Ectodermal cell (in vitro differentiated cells): Measurements from ENCODE around the gene TEX9. TPM values are rescaled to one million over a fixed set of nuclear protein-coding genes. Genes with fewer than 3 reads are reported as not detected.
"Not testable (repeated sequence)": the region's sequence is repeated elsewhere in the genome, so short reads cannot be mapped to it uniquely, and the experiment has no call there.

Experiments used
- H3K27ac ChIP-seq: 2 replicates; pipeline ENCODE4 v1.7.0; 2013; ENCODE audit warnings: mild to moderate bottlenecking, low read depth, low read length; ENCODE audit not compliant: insufficient read depth, poor library complexity, severe bottlenecking
- H3K27me3 ChIP-seq: 2 replicates; pipeline ENCODE4 v1.7.0; 2013; ENCODE audit warnings: mild to moderate bottlenecking, low read length; ENCODE audit not compliant: insufficient read depth, control insufficient read depth, poor library complexity, severe bottlenecking
- H3K36me3 ChIP-seq: one replicate; pipeline ENCODE4 v1.7.0; 2013; ENCODE audit warnings: low read length; ENCODE audit not compliant: control insufficient read depth, insufficient read depth
- H3K4me1 ChIP-seq: one replicate; pipeline ENCODE4 v1.7.0; 2013; ENCODE audit warnings: low read length; ENCODE audit not compliant: control insufficient read depth, insufficient read depth
- H3K4me3 ChIP-seq: 2 replicates; pipeline ENCODE4 v1.7.0; 2013; ENCODE audit warnings: low read depth, low read length, control low read depth; ENCODE audit not compliant: insufficient read depth
- H3K9me3 ChIP-seq: 2 replicates; pipeline ENCODE4 v1.7.0; 2013; ENCODE audit warnings: mild to moderate bottlenecking, low read length, moderate library complexity; ENCODE audit not compliant: control insufficient read depth
- WGBS, 2 experiments: methylation state at CpG; one replicate each; pipeline ENCODE4 v1.1.7; 2013; ENCODE audit warnings: missing lambda C conversion rate in 2 of 2; 5-methylcytosine and 5-hydroxymethylcytosine counted together
- polyA plus RNA-seq, 4 experiments: library from polyadenylated mRNA; stranded (reverse); fragments of 50-300 nt; gene quantifications; one replicate each; pipeline ENCODE4 v1.2.3, GENCODE V29; 2013

Gene TEX9
- polyA plus RNA-seq (2013, experiment 1 of 4) = 5.2 TPM
- 7.0 TPM for polyA plus RNA-seq (2013, experiment 2 of 4)
- 5.4 TPM for polyA plus RNA-seq (2013, experiment 3 of 4)
- 6.4 TPM for polyA plus RNA-seq (2013, experiment 4 of 4)

DNA sequence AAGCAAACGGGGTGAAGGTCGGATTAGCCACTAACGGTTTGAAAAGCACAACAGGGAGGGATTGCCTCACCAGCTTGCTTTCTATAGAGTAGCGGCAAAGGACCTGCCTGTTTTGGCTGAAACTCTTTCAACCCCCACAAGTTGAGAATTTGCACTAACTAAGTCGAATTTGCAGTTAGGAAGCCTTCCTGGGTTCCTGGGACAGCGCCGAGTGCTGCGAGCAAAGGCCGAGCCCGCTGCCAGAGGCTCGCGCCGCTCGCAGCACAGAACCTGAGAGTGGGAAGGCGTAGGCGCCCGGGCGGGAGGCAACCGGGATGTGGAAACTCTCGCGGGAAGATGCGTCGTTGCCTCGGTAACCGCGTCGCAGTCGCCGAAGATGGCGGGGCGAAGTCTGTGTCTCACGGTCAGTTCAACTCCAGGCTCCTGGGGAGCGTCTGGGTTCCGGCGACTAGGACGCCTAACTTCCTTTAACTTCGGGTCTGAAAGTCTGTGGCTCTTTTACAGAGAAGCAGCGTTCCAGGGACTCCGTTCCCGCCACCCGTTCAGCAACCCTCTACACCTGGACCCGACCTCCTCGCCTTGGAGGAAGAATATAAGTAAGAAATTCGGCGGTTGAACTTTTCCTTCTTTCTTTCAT, at the start of gene TEX9:
TSS of gene TEX9 (plus strand) at position 352 of the 637 bp plus-strand sequence. CDS start at position 377, 25 bp downstream.
- WGBS, 2 experiments = 0 to 1% methylated on average over 45 of the region's 45 CpGs
- no peak within 1 kb of the TSS for H3K27ac ChIP-seq

GRCh38 chr15:56316561-56316960, 48.7 kb upstream of the TEX9 start:
- not testable (repeated sequence) for H3K27me3 ChIP-seq, H3K4me1 ChIP-seq, H3K9me3 ChIP-seq, H3K4me3 ChIP-seq, H3K27ac ChIP-seq, H3K36me3 ChIP-seq
- 76 to 82% methylated on average over 17 to 18 of the region's 18 CpGs for WGBS, 2 experiments

More for the DNA sequence above, at the start of gene TEX9:
- peaks cover 10% of the 10 kb centered on the region for H3K27me3 ChIP-seq
- peak within 1 kb of the TSS; percentile 70 for H3K4me3 ChIP-seq
- no peaks in the 10 kb centered on the region for H3K36me3 ChIP-seq
- no peaks in the 10 kb centered on the region for H3K9me3 ChIP-seq
- no peaks in the 10 kb centered on the region for H3K4me1 ChIP-seq

- no peaks in the 10 kb centered on the region for H3K27me3 ChIP-seq
- H3K36me3 ChIP-seq = no peaks in the 10 kb centered on the region
- no peak overlapping the region for H3K4me3 ChIP-seq
- peaks cover 3% of the 10 kb centered on the region for H3K9me3 ChIP-seq
- H3K4me1 ChIP-seq = no peaks in the 10 kb centered on the region
- no peak overlapping the region for H3K27ac ChIP-seq
These were observed 44.9 kb upstream of the TEX9 start for GRCh38 chr15:56320316-56320715.

GRCh38 chr15:56320861-56321260, 44.4 kb upstream of the TEX9 start:
- H3K4me3 ChIP-seq = no peak overlapping the region
- no peak overlapping the region for H3K27ac ChIP-seq
- no peaks in the 10 kb centered on the region for H3K36me3 ChIP-seq
- H3K9me3 ChIP-seq = peaks cover 3% of the 10 kb centered on the region
- H3K4me1 ChIP-seq = no peaks in the 10 kb centered on the region
- WGBS, 2 experiments = 87 to 88% methylated on average over 3 of the region's 3 CpGs
- no peaks in the 10 kb centered on the region for H3K27me3 ChIP-seq

DNA sequence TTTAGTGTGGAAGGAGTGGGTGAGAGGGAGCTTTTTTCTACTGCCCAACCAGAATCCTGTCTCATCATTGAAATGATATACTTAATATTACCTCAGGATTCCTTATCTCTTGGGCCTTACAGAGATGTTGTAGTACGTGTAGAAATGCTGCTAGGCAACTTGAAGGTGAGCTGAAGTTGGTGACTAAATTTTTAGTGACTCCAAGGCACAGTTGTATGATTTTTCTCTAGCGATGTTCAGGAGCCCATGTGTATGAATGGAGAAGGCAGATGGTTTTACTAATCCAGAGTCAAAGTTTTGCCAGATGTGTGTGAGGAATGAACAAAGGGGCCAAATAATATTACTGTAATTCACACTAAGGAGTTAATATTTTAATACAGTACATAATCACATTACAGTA, 42.8 kb upstream of the TEX9 start:
- no peaks in the 10 kb centered on the region for H3K27me3 ChIP-seq
- no peaks in the 10 kb centered on the region for H3K4me1 ChIP-seq
- 91 to 92% methylated on average over 2 of the region's 2 CpGs for WGBS, 2 experiments
- H3K9me3 ChIP-seq = peaks cover 3% of the 10 kb centered on the region
- no peaks in the 10 kb centered on the region for H3K36me3 ChIP-seq
- no peak overlapping the region for H3K27ac ChIP-seq
- no peak overlapping the region for H3K4me3 ChIP-seq

DNA sequence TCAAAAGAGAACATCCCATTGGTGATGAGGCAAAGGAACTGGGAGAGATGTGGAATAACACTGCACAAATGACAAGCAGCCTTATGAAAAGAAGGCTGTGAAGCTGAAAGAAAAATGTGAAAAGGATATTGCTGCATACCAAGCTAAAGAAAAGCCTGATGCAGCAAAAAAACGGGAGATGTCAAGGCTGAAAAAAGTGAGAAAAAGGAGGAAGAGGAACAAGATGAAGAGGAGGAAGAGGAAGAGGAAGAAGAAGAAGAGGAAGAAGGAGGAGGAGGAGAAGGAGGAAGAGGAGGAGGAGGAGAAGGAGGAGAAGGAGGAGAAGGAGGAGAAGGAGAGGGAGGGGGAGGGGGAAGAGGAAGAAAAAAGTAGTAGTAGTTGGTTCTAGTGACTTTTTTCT, 41.8 kb upstream of the TEX9 start:
- no peaks in the 10 kb centered on the region for H3K4me1 ChIP-seq
- no peaks in the 10 kb centered on the region for H3K9me3 ChIP-seq
- no peak overlapping the region for H3K4me3 ChIP-seq
- 83 to 84% methylated on average over 1 of the region's 1 CpG for WGBS, 2 experiments
- no peaks in the 10 kb centered on the region for H3K36me3 ChIP-seq
- no peaks in the 10 kb centered on the region for H3K27me3 ChIP-seq
- H3K27ac ChIP-seq = no peak overlapping the region

- Histone ChIP-seq H3K27ac (no peak overlapping the region), H3K27me3 (no peaks in the 10 kb centered on the region), H3K9me3 (no peaks in the 10 kb centered on the region), H3K36me3 (no peaks in the 10 kb centered on the region), H3K4me1 (no peaks in the 10 kb centered on the region), H3K4me3 (no peak overlapping the region)
- 86 to 92% methylated on average over 3 of the region's 3 CpGs for WGBS, 2 experiments
These were observed 40.0 kb upstream of the TEX9 start for GRCh38 chr15:56325186-56325585.

DNA sequence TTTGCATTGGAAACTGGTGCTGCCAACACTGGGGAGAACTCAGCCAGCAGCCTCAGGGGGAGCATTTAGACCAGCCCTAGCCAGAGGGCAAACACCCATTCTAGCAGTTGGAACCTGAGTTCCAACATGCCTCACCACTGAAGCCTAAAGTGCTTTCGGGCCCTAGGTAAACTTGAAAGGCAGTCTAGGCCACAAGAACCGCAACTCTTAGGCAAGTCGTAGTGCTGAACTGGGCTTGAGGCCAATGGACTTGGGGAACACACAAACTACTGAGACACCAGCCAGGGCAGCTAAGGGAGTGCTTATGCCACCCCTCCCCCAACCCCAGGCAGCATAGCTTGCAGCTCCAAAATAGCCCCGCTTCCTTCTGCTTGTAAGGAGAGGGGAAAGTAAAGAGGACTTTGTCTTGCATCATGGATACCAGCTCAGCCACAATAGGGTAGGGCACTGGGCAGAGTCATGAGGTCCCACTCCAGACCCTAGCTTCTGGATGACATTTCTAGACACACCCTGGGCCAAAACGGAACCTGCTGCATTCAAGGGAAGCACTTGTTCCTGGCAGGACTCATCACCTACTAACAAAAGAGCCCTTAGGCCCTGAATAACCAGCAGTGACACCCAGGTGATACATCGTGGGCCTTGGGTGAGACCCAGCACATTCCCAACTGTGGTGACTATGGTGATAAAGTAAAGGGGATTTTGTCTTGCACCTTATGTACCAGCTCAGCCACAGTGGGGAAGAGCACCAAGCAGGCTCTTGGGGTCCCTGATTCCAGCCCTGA, 37.3 kb upstream of the TEX9 start:
- no peak overlapping the region for H3K4me3 ChIP-seq
- H3K9me3 ChIP-seq = peaks cover 2% of the 10 kb centered on the region
- H3K27me3 ChIP-seq = no peaks in the 10 kb centered on the region
- H3K27ac ChIP-seq = no peak overlapping the region
- no peaks in the 10 kb centered on the region for H3K36me3 ChIP-seq
- 91 to 93% methylated on average over 6 of the region's 6 CpGs for WGBS, 2 experiments
- H3K4me1 ChIP-seq = no peaks in the 10 kb centered on the region

DNA sequence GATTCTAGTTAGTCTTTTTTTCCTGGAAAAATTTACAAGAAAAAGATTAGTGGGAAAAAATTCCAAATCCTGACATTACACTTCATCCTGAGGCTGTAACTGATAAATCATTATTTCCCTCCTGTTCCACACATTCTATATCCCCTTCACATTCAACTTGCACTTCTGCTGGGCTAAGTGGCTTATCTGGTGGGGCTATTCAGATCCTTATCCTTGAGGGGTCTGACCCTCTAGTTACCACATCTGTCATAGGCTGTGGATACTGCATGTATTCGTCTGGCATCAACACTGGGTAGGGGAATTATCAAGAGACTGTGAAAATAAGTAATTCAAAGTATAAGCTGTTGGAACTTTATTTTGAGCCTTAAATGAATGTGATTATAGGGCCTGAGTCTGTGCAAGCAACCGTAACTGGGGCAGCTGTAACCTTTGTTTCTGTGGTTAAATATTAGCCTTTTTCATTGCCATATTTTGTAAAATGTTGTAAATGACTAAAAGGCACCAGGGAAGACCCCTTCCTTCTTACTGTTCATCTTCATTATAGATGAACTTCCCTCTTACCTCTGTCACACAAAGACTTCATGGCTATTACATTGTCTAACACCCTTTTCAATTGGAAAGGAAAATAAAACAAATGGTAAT, 28.0 kb upstream of the TEX9 start:
- Histone ChIP-seq H3K4me1 (peaks cover 3% of the 10 kb centered on the region), H3K9me3 (no peaks in the 10 kb centered on the region), H3K36me3 (no peaks in the 10 kb centered on the region), H3K4me3 (no peak overlapping the region), H3K27ac (no peak overlapping the region), H3K27me3 (no peaks in the 10 kb centered on the region)
- 88 to 97% methylated on average over 2 of the region's 2 CpGs for WGBS, 2 experiments

- Histone ChIP-seq H3K27me3 (no peaks in the 10 kb centered on the region), H3K36me3 (no peaks in the 10 kb centered on the region), H3K27ac (no peak overlapping the region), H3K9me3 (no peaks in the 10 kb centered on the region), H3K4me3 (no peak overlapping the region), H3K4me1 (peaks cover 3% of the 10 kb centered on the region)
- WGBS, 2 experiments = 76 to 77% methylated on average over 4 of the region's 4 CpGs
These were observed 25.6 kb upstream of the TEX9 start for GRCh38 chr15:56339594-56339993.
